ENCODE results near the gene NBAS.

- TF ChIP-seq SIN3A (IDR thresholded peaks at IDR 0.05; ENCODE audit: borderline replicate concordance, insufficient read depth, low read length) (no peak), POLR2AphosphoS5 (IDR thresholded peaks at IDR 0.05; ENCODE audit: low read depth, low read length) (no peak), TAF1 (IDR thresholded peaks at IDR 0.05; ENCODE audit: borderline replicate concordance, insufficient read depth, low read length) (no peak), FOXP2 (optimal IDR thresholded peaks at IDR 0.05; ENCODE audit: borderline replicate concordance, extremely low read depth, extremely low read length, insufficient read depth) (no peak)
- TF ChIP-seq, protein P1, sequence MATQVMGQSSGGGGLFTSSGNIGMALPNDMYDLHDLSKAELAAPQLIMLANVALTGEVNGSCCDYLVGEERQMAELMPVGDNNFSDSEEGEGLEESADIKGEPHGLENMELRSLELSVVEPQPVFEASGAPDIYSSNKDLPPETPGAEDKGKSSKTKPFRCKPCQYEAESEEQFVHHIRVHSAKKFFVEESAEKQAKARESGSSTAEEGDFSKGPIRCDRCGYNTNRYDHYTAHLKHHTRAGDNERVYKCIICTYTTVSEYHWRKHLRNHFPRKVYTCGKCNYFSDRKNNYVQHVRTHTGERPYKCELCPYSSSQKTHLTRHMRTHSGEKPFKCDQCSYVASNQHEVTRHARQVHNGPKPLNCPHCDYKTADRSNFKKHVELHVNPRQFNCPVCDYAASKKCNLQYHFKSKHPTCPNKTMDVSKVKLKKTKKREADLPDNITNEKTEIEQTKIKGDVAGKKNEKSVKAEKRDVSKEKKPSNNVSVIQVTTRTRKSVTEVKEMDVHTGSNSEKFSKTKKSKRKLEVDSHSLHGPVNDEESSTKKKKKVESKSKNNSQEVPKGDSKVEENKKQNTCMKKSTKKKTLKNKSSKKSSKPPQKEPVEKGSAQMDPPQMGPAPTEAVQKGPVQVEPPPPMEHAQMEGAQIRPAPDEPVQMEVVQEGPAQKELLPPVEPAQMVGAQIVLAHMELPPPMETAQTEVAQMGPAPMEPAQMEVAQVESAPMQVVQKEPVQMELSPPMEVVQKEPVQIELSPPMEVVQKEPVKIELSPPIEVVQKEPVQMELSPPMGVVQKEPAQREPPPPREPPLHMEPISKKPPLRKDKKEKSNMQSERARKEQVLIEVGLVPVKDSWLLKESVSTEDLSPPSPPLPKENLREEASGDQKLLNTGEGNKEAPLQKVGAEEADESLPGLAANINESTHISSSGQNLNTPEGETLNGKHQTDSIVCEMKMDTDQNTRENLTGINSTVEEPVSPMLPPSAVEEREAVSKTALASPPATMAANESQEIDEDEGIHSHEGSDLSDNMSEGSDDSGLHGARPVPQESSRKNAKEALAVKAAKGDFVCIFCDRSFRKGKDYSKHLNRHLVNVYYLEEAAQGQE (IDR thresholded peaks at IDR 0.05; ENCODE audit: insufficient read depth in 1 of 2, low read depth in 2 of 2, low read length in 2 of 2) = no peak
Observed at GRCh38 chr2:15253247-15253646, 307.9 kb downstream of the NBAS start.

Data from PFSK-1 (cell line).